HepG2 (cell line): ENCODE results near the gene BRCA2. TPM values are rescaled to one million over a fixed set of nuclear protein-coding genes. Genes with fewer than 3 reads are reported as not detected.
A peak's percentile ranks its signal among the peaks of the same experiment; 100 is the strongest.

ENCODE experiments used
- ARID3A ChIP-seq: IDR thresholded peaks from 2 replicates; pipeline ENCODE4 v1.6.1; 2012; ENCODE audit warnings: low read depth, low read length, improper control_type of control experiment
- ARID5B ChIP-seq: IDR thresholded peaks from 2 replicates; pipeline ENCODE4 v1.4.0; 2020; ENCODE audit warnings: mild to moderate bottlenecking, missing genetic modification reagents
- CEBPB ChIP-seq: IDR thresholded peaks from 2 replicates; pipeline ENCODE4 v1.6.1; 2011; ENCODE audit warnings: low read depth, low read length, improper control_type of control experiment, borderline replicate concordance
- CREM ChIP-seq, 2 experiments: sonication (generic) in 1 of 2; formaldehyde crosslinking in 1 of 2; IDR thresholded peaks; 2 replicates each; pipeline versions ENCODE4 v1.4.0 to v1.6.1; 2016 to 2020; ENCODE audit warnings: antibody characterized with exemption in 1 of 2, mild to moderate bottlenecking in 1 of 2, missing genetic modification reagents in 1 of 2
- HDAC1 ChIP-seq: sonication (generic); formaldehyde crosslinking; IDR thresholded peaks from 2 replicates; pipeline ENCODE4 v1.5.1; 2020; ENCODE audit warnings: mild to moderate bottlenecking, missing genetic modification reagents
- MIXL1 ChIP-seq: IDR thresholded peaks from 2 replicates; pipeline ENCODE4 v1.6.1; 2016
- POGZ ChIP-seq: sonication (generic); formaldehyde crosslinking; IDR thresholded peaks from 2 replicates; pipeline ENCODE4 v1.4.0; 2020; ENCODE audit warnings: mild to moderate bottlenecking, missing genetic modification reagents
- SALL2 ChIP-seq: sonication (generic); formaldehyde crosslinking; IDR thresholded peaks from 2 replicates; pipeline ENCODE4 v1.8.1; 2023; ENCODE audit warnings: mild to moderate bottlenecking, missing genetic modification reagents, inconsistent platforms
- SAP130 ChIP-seq: IDR thresholded peaks from 2 replicates; pipeline ENCODE4 v1.6.1; 2016; ENCODE audit warnings: low read depth
- SKIL ChIP-seq: sonication (generic); formaldehyde crosslinking; IDR thresholded peaks from 2 replicates; pipeline ENCODE4 v1.8.0; 2022; ENCODE audit warnings: missing genetic modification reagents, mild to moderate bottlenecking, moderate library complexity, borderline replicate concordance
- SMAD3 ChIP-seq: sonication (generic); formaldehyde crosslinking; IDR thresholded peaks from 2 replicates; pipeline ENCODE4 v1.4.0; 2020; ENCODE audit warnings: missing genetic modification reagents
- TARDBP ChIP-seq: sonication (generic); formaldehyde crosslinking; IDR thresholded peaks from 2 replicates; pipeline ENCODE4 v1.8.0; 2022; ENCODE audit warnings: mild to moderate bottlenecking, missing genetic modification reagents
- TEAD2 ChIP-seq: sonication (generic); formaldehyde crosslinking; IDR thresholded peaks from 2 replicates; pipeline ENCODE4 v1.9.0; 2021; ENCODE audit warnings: missing genetic modification reagents
- THAP11 ChIP-seq: IDR thresholded peaks from 2 replicates; pipeline ENCODE4 v1.6.1; 2016; ENCODE audit warnings: missing biosample characterization, missing genetic modification reagents
- ZBTB20 ChIP-seq: sonication (generic); formaldehyde crosslinking; IDR thresholded peaks from 2 replicates; pipeline ENCODE4 v1.8.1; 2023; ENCODE audit warnings: missing genetic modification reagents, low read depth, mild to moderate bottlenecking, borderline replicate concordance
- ZBTB21 ChIP-seq: sonication (generic); formaldehyde crosslinking; IDR thresholded peaks from 2 replicates; pipeline ENCODE4 v1.4.0; 2020; ENCODE audit warnings: missing genetic modification reagents
- ZEB1 ChIP-seq: IDR thresholded peaks from 2 replicates; pipeline ENCODE4 v1.6.1; 2012; ENCODE audit warnings: mild to moderate bottlenecking, low read depth, inconsistent platforms; ENCODE audit not compliant: insufficient replicate concordance
- ZKSCAN8 ChIP-seq: IDR thresholded peaks from 2 replicates; pipeline ENCODE4 v1.6.1; 2016; ENCODE audit warnings: borderline replicate concordance, missing genetic modification reagents, missing compliant biosample characterization
- ZNF326 ChIP-seq: sonication (generic); formaldehyde crosslinking; IDR thresholded peaks from 2 replicates; pipeline ENCODE4 v1.4.0; 2020; ENCODE audit warnings: missing genetic modification reagents, borderline replicate concordance
- ZNF503 ChIP-seq: sonication (generic); formaldehyde crosslinking; IDR thresholded peaks from 2 replicates; pipeline ENCODE4 v1.4.0; 2020; ENCODE audit warnings: missing genetic modification reagents
- ZNF576 ChIP-seq: sonication (generic); formaldehyde crosslinking; IDR thresholded peaks from 2 replicates; pipeline ENCODE4 v1.4.0; 2020; ENCODE audit warnings: mild to moderate bottlenecking, missing genetic modification reagents
- polyA plus RNA-seq, 8 experiments: library from polyadenylated mRNA; depleted of rRNA in 3 of 8; stranded (reverse) in 7 of 8; unstranded in 1 of 8; fragments of >200 nt; fragmentation: Illumina TruSeq in 4 of 8; extraction: Trizol in 4 of 8; gene quantifications; 2 replicates each; pipeline versions ENCODE4 v1.2.1 to v1.2.3, GENCODE V29; 2011 to 2016; ENCODE audit warnings: low read depth in 4 of 8, missing spikeins in 1 of 8, mixed read lengths in 1 of 8; ENCODE audit not compliant: insufficient read depth in 1 of 8
- total RNA-seq, 5 experiments: library from RNA; depleted of rRNA; stranded (reverse); fragments of >200 nt; fragmentation: Illumina TruSeq; extraction: Trizol; gene quantifications; 2 replicates each; pipeline ENCODE4 v1.2.3, GENCODE V29; 2016; ENCODE audit warnings: low read depth in 1 of 5

Gene BRCA2
- total and polyA plus RNA-seq, 2 of the 13 experiments (the other 11 are each of a cell fraction or from before 2014, with no cell fraction given) = 3.1 to 24.6 TPM

GRCh38 chr13:32446220-32446619 lies 130.9 kb downstream of the BRCA2 start (continued):
- TF ChIP-seq ZNF503 (CRISPR knock-in tag) (no peak), ZKSCAN8 (peak; percentile 31; the same call in 1 of the 2 replicates), ARID5B (CRISPR knock-in tag) (peak; percentile 92), CEBPB (peak; percentile 65), HDAC1 (CRISPR knock-in tag) (peak; percentile 40; the same call in 1 of the 2 replicates), POGZ (CRISPR knock-in tag) (peak; percentile 65; the same call in 1 of the 2 replicates), SMAD3 (CRISPR knock-in tag) (peak; percentile 37; the same call in 1 of the 2 replicates), ZBTB20 (CRISPR knock-in tag) (no peak; the same call in 1 of the 2 replicates), MIXL1 (CRISPR knock-in tag) (peak; percentile 72), ZNF326 (CRISPR knock-in tag) (no peak), TARDBP (CRISPR knock-in tag) (peak; percentile 43; the same call in 1 of the 2 replicates), ZEB1 (no peak), ARID3A (peak; percentile 85; the same call in 1 of the 2 replicates), ZBTB21 (peak; percentile 91), THAP11 (CRISPR knock-in tag) (peak; percentile 53; the same call in 1 of the 2 replicates), SKIL (peak; percentile 30; the same call in 1 of the 2 replicates), SAP130 (CRISPR knock-in tag) (peak; percentile 54; the same call in 1 of the 2 replicates), ZNF576 (CRISPR knock-in tag) (no peak), TEAD2 (CRISPR knock-in tag) (no peak), CREM (IDR thresholded peaks at IDR 0.05) (peak; percentile 51; the same call in 1 of the 2 replicates), CREM (CRISPR knock-in tag; IDR thresholded peaks at IDR 0.05) (no peak), SALL2 (CRISPR knock-in tag) (no peak)
